ENCODE results near the gene NT5DC2.

Gene NT5DC2

GRCh38 chr3:52532838-52533622 lies 627 bp downstream of the NT5DC2 start:
- Histone ChIP-seq H3K9me3 (ENCODE audit: control insufficient read depth, insufficient read depth, low read length) (no peaks in the 10 kb centered on the region), H3K4me1 (ENCODE audit: control insufficient read depth, low read length) (peaks cover 36% of the 10 kb centered on the region), H3K9me2 (replicated peaks; ENCODE audit: control insufficient read depth, low read length) (no peaks in the 10 kb centered on the region), H3K4me2 (ENCODE audit: low read length) (peak overlapping the region; percentile 99), H3K4me3 (ENCODE audit: low read length) (peak overlapping the region; percentile 93), H3K27ac (ENCODE audit: low read depth, low read length) (no peak overlapping the region), H3F3A (ENCODE audit: control insufficient read depth, insufficient read depth) (peaks cover 9% of the 10 kb centered on the region), H3K79me2 (ENCODE audit: control insufficient read depth, low read length) (peaks cover 51% of the 10 kb centered on the region), H3K27me3 (ENCODE audit: control insufficient read depth, low read length) (no peaks in the 10 kb centered on the region), H4K20me1 (ENCODE audit: control insufficient read depth, insufficient read depth, low read depth, low read length) (peaks cover 14% of the 10 kb centered on the region; the same call in 1 of the 2 replicates), H3K36me3 (ENCODE audit: control insufficient read depth, low read length) (peaks cover 41% of the 10 kb centered on the region)
- TF ChIP-seq CTCF (IDR thresholded peaks at IDR 0.05; ENCODE audit: low read depth, low read length, poor library complexity, severe bottlenecking) (no peak), EZH2phosphoT487 (IDR thresholded peaks at IDR 0.05; ENCODE audit: borderline replicate concordance, low read length) (no peak)

DNA sequence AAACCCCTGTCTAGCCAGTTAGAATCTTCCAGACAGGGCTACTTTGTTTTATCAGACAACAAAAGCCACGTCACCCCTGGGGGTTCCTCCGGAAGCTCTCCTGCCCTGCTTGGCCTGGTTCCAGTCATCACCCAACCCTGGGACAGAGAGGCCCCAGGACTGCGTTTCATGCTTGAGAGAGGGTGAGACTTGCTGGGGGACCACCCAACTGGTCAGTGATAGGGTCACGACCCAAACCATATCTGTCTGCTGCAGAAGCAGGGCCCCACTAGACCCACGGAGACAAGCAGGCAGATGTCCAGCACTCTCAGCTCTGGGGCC lies 1.2 kb downstream of the NT5DC2 start:
- Histone ChIP-seq H3K27ac (ENCODE audit: low read depth, low read length) (no peak overlapping the region), H3K4me1 (ENCODE audit: control insufficient read depth, low read length) (peaks cover 31% of the 10 kb centered on the region)
- TF ChIP-seq EZH2phosphoT487 (IDR thresholded peaks at IDR 0.05; ENCODE audit: borderline replicate concordance, low read length): no peak
- TF ChIP-seq CTCF (IDR thresholded peaks at IDR 0.05; ENCODE audit: low read depth, low read length, poor library complexity, severe bottlenecking): no peak

GRCh38 chr3:52531860-52532516 lies 1.7 kb downstream of the NT5DC2 start:
- Histone ChIP-seq H3K4me1 (ENCODE audit: control insufficient read depth, low read length) (peaks cover 27% of the 10 kb centered on the region), H3K4me3 (ENCODE audit: low read length) (peak overlapping the region; percentile 93), H3K27me3 (ENCODE audit: control insufficient read depth, low read length) (no peaks in the 10 kb centered on the region), H3K9me3 (ENCODE audit: control insufficient read depth, insufficient read depth, low read length) (no peaks in the 10 kb centered on the region), H3K36me3 (ENCODE audit: control insufficient read depth, low read length) (peaks cover 42% of the 10 kb centered on the region), H3K4me2 (ENCODE audit: low read length) (peak overlapping the region; percentile 99), H3K9me2 (replicated peaks; ENCODE audit: control insufficient read depth, low read length) (no peaks in the 10 kb centered on the region), H3K27ac (ENCODE audit: low read depth, low read length) (no peak overlapping the region), H3F3A (ENCODE audit: control insufficient read depth, insufficient read depth) (peaks cover 9% of the 10 kb centered on the region), H3K79me2 (ENCODE audit: control insufficient read depth, low read length) (peaks cover 41% of the 10 kb centered on the region), H4K20me1 (ENCODE audit: control insufficient read depth, insufficient read depth, low read depth, low read length) (0 out of 2 replicates have a peak, but pooled peaks cover 5% of the 10 kb centered on the region)
- TF ChIP-seq EZH2phosphoT487 (IDR thresholded peaks at IDR 0.05; ENCODE audit: borderline replicate concordance, low read length) (no peak), CTCF (IDR thresholded peaks at IDR 0.05; ENCODE audit: low read depth, low read length, poor library complexity, severe bottlenecking) (no peak)

More for the DNA sequence above, 1.2 kb downstream of the NT5DC2 start:
- no peaks in the 10 kb centered on the region for H3K27me3 ChIP-seq (ENCODE audit: control insufficient read depth, low read length)
- peak overlapping the region; percentile 93 for H3K4me3 ChIP-seq (ENCODE audit: low read length)
- H3K9me3 ChIP-seq (ENCODE audit: control insufficient read depth, insufficient read depth, low read length): no peaks in the 10 kb centered on the region
- H3K79me2 ChIP-seq (ENCODE audit: control insufficient read depth, low read length): peaks cover 46% of the 10 kb centered on the region
- H3K4me2 ChIP-seq (ENCODE audit: low read length): peak overlapping the region; percentile 99
- peaks cover 9% of the 10 kb centered on the region for H3F3A ChIP-seq (ENCODE audit: control insufficient read depth, insufficient read depth)
- no peaks in the 10 kb centered on the region for H3K9me2 ChIP-seq (replicated peaks; ENCODE audit: control insufficient read depth, low read length)
- H4K20me1 ChIP-seq (ENCODE audit: control insufficient read depth, insufficient read depth, low read depth, low read length): peaks cover 9% of the 10 kb centered on the region; the same call in 1 of the 2 replicates
- peaks cover 42% of the 10 kb centered on the region for H3K36me3 ChIP-seq (ENCODE audit: control insufficient read depth, low read length)

All from DOHH2 (cell line).